ENCODE data around the gene MBIP. TPM values are rescaled to one million over a fixed set of nuclear protein-coding genes. Genes with fewer than 3 reads are reported as not detected.

The MBIP gene
- total RNA-seq, 3 donors from 2014 or later (not counting 1 experiment from before 2014, with no cell fraction given) = 26.1 to 41.9 (median 40.1) TPM

GRCh38 chr14:36289954-36290353 is 30.5 kb downstream of the MBIP start:
- Histone ChIP-seq H3K4me3 (ENCODE audit: low read length) (no peak overlapping the region), H3K27me3 (ENCODE audit: control insufficient read depth, insufficient read depth, low read length) (no peaks in the 10 kb centered on the region), H3K36me3 (ENCODE audit: control insufficient read depth, insufficient read depth, low read length) (no peaks in the 10 kb centered on the region), H3K9me3 (ENCODE audit: control insufficient read depth, insufficient read depth, low read length) (no peaks in the 10 kb centered on the region), H3K27ac (ENCODE audit: low read length) (no peak overlapping the region), H3K4me1 (ENCODE audit: control insufficient read depth, insufficient read depth, low read length) (no peaks in the 10 kb centered on the region)
- H3K9me3 Mint-ChIP-seq = no peaks in the 10 kb centered on the region
- ATAC-seq (no peak), DNase-seq (no peak)
- no peaks in the 10 kb centered on the region for H3K4me1 Mint-ChIP-seq
- intact Hi-C loops (cut with micrococcal nuclease) = no loop called here
- no peak for TF ChIP-seq CTCF (IDR thresholded peaks at IDR 0.05)
- 94% methylated on average over 1 of the region's 1 CpG for WGBS (ENCODE audit: insufficient coverage)
- no peak overlapping the region for H3K4me3 Mint-ChIP-seq
- no peaks in the 10 kb centered on the region for H3K36me3 Mint-ChIP-seq
- H3K27ac Mint-ChIP-seq = no peak overlapping the region
- peaks cover 0 to 5% of the 10 kb centered on the region in 2 donors for H3K27me3 Mint-ChIP-seq (ENCODE audit: low read depth in 2 of 2)

- Histone ChIP-seq H3K9me3 (ENCODE audit: control insufficient read depth, insufficient read depth, low read length) (no peaks in the 10 kb centered on the region), H3K4me1 (ENCODE audit: control insufficient read depth, insufficient read depth, low read length) (no peaks in the 10 kb centered on the region), H3K27ac (ENCODE audit: low read length) (no peak overlapping the region), H3K4me3 (ENCODE audit: low read length) (no peak overlapping the region), H3K36me3 (ENCODE audit: control insufficient read depth, insufficient read depth, low read length) (no peaks in the 10 kb centered on the region), H3K27me3 (ENCODE audit: control insufficient read depth, insufficient read depth, low read length) (no peaks in the 10 kb centered on the region)
- Mint-ChIP-seq H3K4me3 (no peak overlapping the region), H3K27me3 (ENCODE audit: low read depth in 2 of 2) (peaks cover 0 to 6% of the 10 kb centered on the region in 2 donors), H3K4me1 (no peaks in the 10 kb centered on the region), H3K9me3 (no peaks in the 10 kb centered on the region), H3K36me3 (no peaks in the 10 kb centered on the region), H3K27ac (no peak overlapping the region)
- intact Hi-C loops (cut with micrococcal nuclease) = no loop called here
- 88% methylated on average over 2 of the region's 3 CpGs for WGBS (ENCODE audit: insufficient coverage)
- DNase-seq (no peak), ATAC-seq (no peak)
- no peak for TF ChIP-seq CTCF (IDR thresholded peaks at IDR 0.05)
Measured at GRCh38 chr14:36288496-36288895, 31.9 kb downstream of the MBIP start.

- H3K4me3 ChIP-seq (ENCODE audit: low read length) = no peak overlapping the region
- Mint-ChIP-seq H3K36me3 (no peaks in the 10 kb centered on the region), H3K9me3 (no peaks in the 10 kb centered on the region), H3K4me1 (no peaks in the 10 kb centered on the region), H3K27me3 (ENCODE audit: low read depth in 2 of 2) (peaks cover 0 to 6% of the 10 kb centered on the region in 2 donors), H3K4me3 (no peak overlapping the region), H3K27ac (no peak overlapping the region)
- ATAC-seq (no peak), DNase-seq (no peak)
- no peak for TF ChIP-seq CTCF (IDR thresholded peaks at IDR 0.05)
- intact Hi-C loops (cut with micrococcal nuclease) = no loop called here
- H3K36me3 ChIP-seq (ENCODE audit: control insufficient read depth, insufficient read depth, low read length) = no peaks in the 10 kb centered on the region
- 100% methylated on average over 3 of the region's 4 CpGs for WGBS (ENCODE audit: insufficient coverage)
- no peaks in the 10 kb centered on the region for H3K4me1 ChIP-seq (ENCODE audit: control insufficient read depth, insufficient read depth, low read length)
- H3K27me3 ChIP-seq (ENCODE audit: control insufficient read depth, insufficient read depth, low read length) = no peaks in the 10 kb centered on the region
- no peaks in the 10 kb centered on the region for H3K9me3 ChIP-seq (ENCODE audit: control insufficient read depth, insufficient read depth, low read length)
- H3K27ac ChIP-seq (ENCODE audit: low read length) = no peak overlapping the region
Measured at GRCh38 chr14:36284971-36285595, 35.4 kb downstream of the MBIP start.

GRCh38 chr14:36281309-36281708 is 39.1 kb downstream of the MBIP start:
- H3K27ac Mint-ChIP-seq = no peak overlapping the region
- intact Hi-C loops (cut with micrococcal nuclease) = no loop called here
- WGBS (ENCODE audit: insufficient coverage) = 100% methylated on average over 1 of the region's 2 CpGs
- Histone ChIP-seq H3K4me1 (ENCODE audit: control insufficient read depth, insufficient read depth, low read length) (no peaks in the 10 kb centered on the region), H3K27ac (ENCODE audit: low read length) (no peak overlapping the region), H3K4me3 (ENCODE audit: low read length) (no peak overlapping the region), H3K9me3 (ENCODE audit: control insufficient read depth, insufficient read depth, low read length) (no peaks in the 10 kb centered on the region), H3K36me3 (ENCODE audit: control insufficient read depth, insufficient read depth, low read length) (no peaks in the 10 kb centered on the region), H3K27me3 (ENCODE audit: control insufficient read depth, insufficient read depth, low read length) (peaks cover 2% of the 10 kb centered on the region)
- no peaks in the 10 kb centered on the region for H3K9me3 Mint-ChIP-seq
- H3K36me3 Mint-ChIP-seq = no peaks in the 10 kb centered on the region
- DNase-seq = no peak
- no peak for TF ChIP-seq CTCF (IDR thresholded peaks at IDR 0.05)
- no peak for ATAC-seq
- no peak overlapping the region for H3K4me3 Mint-ChIP-seq
- peaks cover 0 to 6% of the 10 kb centered on the region in 2 donors for H3K27me3 Mint-ChIP-seq (ENCODE audit: low read depth in 2 of 2)
- no peaks in the 10 kb centered on the region for H3K4me1 Mint-ChIP-seq

Measured in natural killer cell (primary cell).